SU-DHL-6 (cell line): ENCODE results near the gene PLEKHF1.

Experiments
- EZH2phosphoT487 ChIP-seq: fragments of 200-600 bp; sonication (generic), shearing (Covaris generic); conservative IDR thresholded peaks from 2 replicates; pipeline ENCODE4 v1.6.1; 2018; ENCODE audit warnings: mild to moderate bottlenecking, antibody characterized with exemption, low read length, moderate library complexity, mixed read lengths
- TF ChIP-seq, protein P1 (sequence below): fragments of 200-600 bp; sonication (generic); IDR thresholded peaks from one replicate; pipeline ENCODE4 v1.5.1; 2017; ENCODE audit warnings: antibody characterized with exemption, mild to moderate bottlenecking, low read length, moderate library complexity; ENCODE audit not compliant: insufficient read depth, poor library complexity, severe bottlenecking

DNA sequence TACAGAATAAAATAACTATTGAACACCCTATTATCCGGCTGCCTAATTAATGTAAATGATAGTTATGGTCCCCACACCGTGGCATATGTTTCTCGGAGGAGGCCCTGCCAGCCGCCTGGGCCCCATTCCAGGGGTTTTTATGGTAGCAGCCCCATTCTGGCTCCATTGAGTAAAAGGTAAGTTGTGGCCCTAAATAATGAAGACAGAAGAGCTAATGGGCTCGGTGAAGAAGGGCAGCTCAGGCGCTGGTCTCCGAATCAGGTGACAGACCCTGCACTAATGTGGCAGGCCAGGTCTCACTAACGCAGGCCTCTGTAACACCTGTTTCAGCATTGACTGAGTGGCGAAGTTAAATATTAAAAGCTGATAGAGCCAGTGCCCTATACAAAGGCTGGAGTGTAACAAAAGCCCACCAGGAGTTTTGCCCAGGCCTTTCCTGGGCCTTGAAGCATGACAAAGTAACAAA is 40.0 kb upstream of the PLEKHF1 start:
- TF ChIP-seq, protein P1, sequence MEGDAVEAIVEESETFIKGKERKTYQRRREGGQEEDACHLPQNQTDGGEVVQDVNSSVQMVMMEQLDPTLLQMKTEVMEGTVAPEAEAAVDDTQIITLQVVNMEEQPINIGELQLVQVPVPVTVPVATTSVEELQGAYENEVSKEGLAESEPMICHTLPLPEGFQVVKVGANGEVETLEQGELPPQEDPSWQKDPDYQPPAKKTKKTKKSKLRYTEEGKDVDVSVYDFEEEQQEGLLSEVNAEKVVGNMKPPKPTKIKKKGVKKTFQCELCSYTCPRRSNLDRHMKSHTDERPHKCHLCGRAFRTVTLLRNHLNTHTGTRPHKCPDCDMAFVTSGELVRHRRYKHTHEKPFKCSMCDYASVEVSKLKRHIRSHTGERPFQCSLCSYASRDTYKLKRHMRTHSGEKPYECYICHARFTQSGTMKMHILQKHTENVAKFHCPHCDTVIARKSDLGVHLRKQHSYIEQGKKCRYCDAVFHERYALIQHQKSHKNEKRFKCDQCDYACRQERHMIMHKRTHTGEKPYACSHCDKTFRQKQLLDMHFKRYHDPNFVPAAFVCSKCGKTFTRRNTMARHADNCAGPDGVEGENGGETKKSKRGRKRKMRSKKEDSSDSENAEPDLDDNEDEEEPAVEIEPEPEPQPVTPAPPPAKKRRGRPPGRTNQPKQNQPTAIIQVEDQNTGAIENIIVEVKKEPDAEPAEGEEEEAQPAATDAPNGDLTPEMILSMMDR = no peak
- TF ChIP-seq EZH2phosphoT487 = no peak
